SK-N-SH (cell line): ENCODE results near the gene ZC3H12A. TPM values are rescaled to one million over a fixed set of nuclear protein-coding genes. Genes with fewer than 3 reads are reported as not detected.

ENCODE experiments used
- CTCF ChIA-PET: fragments of 300-600, 350-600 bp; formaldehyde crosslinking; extraction: SDS; loops from one replicate; lab custom pipeline; 2021; lab: Yijun Ruan, JAX
- POLR2A ChIA-PET: fragments of 350-600 bp; sonication (Branson Sonifier 250); formaldehyde crosslinking; extraction: SDS; loops from one replicate; lab custom pipeline; 2020; ENCODE audit warnings: antibody characterized with exemption, inconsistent platforms; lab: Yijun Ruan, JAX
- DNase-seq: peaks from one replicate; pipeline ENCODE4 v3.0.0; 2012
- H2AFZ ChIP-seq: fragments of 200-600 bp; sonication (generic); 2 replicates; pipeline ENCODE4 v1.8.1; 2016; ENCODE audit warnings: antibody characterized with exemption, mild to moderate bottlenecking, low read depth
- H3F3A ChIP-seq: fragments of 200-600 bp; sonication (generic); replicated peaks from 2 replicates; pipeline ENCODE3; 2016; ENCODE audit warnings: antibody characterized with exemption, mild to moderate bottlenecking; ENCODE audit not compliant: insufficient read depth
- H3K27ac ChIP-seq, 2 experiments: fragments of 200-500 bp in 1 of 2; fragments of 200-600 bp in 1 of 2; sonication (Bioruptor generic) in 1 of 2; sonication (generic), shearing (Covaris generic) in 1 of 2; 2 replicates each; pipeline versions ENCODE4 v1.5.1 to v1.6.1; 2014 to 2016; ENCODE audit warnings: low read depth in 2 of 2, inconsistent platforms in 1 of 2, low read length in 1 of 2, mild to moderate bottlenecking in 1 of 2, mixed read lengths in 1 of 2
- H3K27me3 ChIP-seq: fragments of 200-600 bp; sonication (generic), shearing (Covaris generic); 2 replicates; pipeline ENCODE4 v1.6.1; 2016; ENCODE audit warnings: mixed run types; ENCODE audit not compliant: insufficient read depth
- H3K36me3 ChIP-seq, 2 experiments: fragments of 200-500 bp in 1 of 2; fragments of 200-600 bp in 1 of 2; sonication (Bioruptor generic) in 1 of 2; sonication (generic) in 1 of 2; replicated peaks in 1 of 2; 2 replicates each; pipeline versions ENCODE3 to v1.5.1; 2014 to 2016; ENCODE audit warnings: low read length in 1 of 2, mild to moderate bottlenecking in 1 of 2; ENCODE audit not compliant: insufficient read depth in 2 of 2, control insufficient read depth in 1 of 2
- H3K4me1 ChIP-seq, 2 experiments: fragments of 200-500 bp in 1 of 2; fragments of 200-600 bp in 1 of 2; sonication (Bioruptor generic) in 1 of 2; sonication (generic), shearing (Covaris generic) in 1 of 2; 2 replicates each; pipeline versions ENCODE4 v1.5.1 to v1.6.1; 2014 to 2016; ENCODE audit warnings: low read depth in 1 of 2, low read length in 1 of 2, mixed run types in 1 of 2; ENCODE audit not compliant: insufficient read depth in 2 of 2, control insufficient read depth in 1 of 2
- H3K4me2 ChIP-seq: fragments of 200-600 bp; sonication (generic), shearing (Covaris generic); 2 replicates; pipeline ENCODE4 v1.6.1; 2017; ENCODE audit warnings: mixed run types
- H3K4me3 ChIP-seq, 2 experiments: fragments of 200-500 bp in 1 of 2; fragments of 200-600 bp in 1 of 2; sonication (Bioruptor generic) in 1 of 2; sonication (generic), shearing (Covaris generic) in 1 of 2; 2 replicates each; pipeline versions ENCODE4 v1.5.1 to v1.8.1; 2014 to 2016; ENCODE audit warnings: low read depth in 2 of 2, inconsistent platforms in 1 of 2, low read length in 1 of 2, mild to moderate bottlenecking in 1 of 2, mixed read lengths in 1 of 2, moderate library complexity in 1 of 2
- H3K79me2 ChIP-seq: fragments of 200-600 bp; sonication (generic); 2 replicates; pipeline ENCODE4 v1.8.1; 2017; ENCODE audit warnings: mild to moderate bottlenecking; ENCODE audit not compliant: insufficient read depth
- H3K9ac ChIP-seq: fragments of 200-600 bp; sonication (generic); 2 replicates; pipeline ENCODE4 v1.6.1; 2017; ENCODE audit warnings: mixed run types
- H3K9me2 ChIP-seq: fragments of 200-600 bp; sonication (generic); 2 replicates; pipeline ENCODE4 v1.6.1; 2017; ENCODE audit warnings: mixed run types
- H3K9me3 ChIP-seq: fragments of 200-600 bp; sonication (generic); 2 replicates; pipeline ENCODE4 v1.6.1; 2017; ENCODE audit warnings: mixed run types, mild to moderate bottlenecking, moderate library complexity
- H4K20me1 ChIP-seq: fragments of 200-600 bp; sonication (generic); 2 replicates; pipeline ENCODE4 v1.6.1; 2017; ENCODE audit warnings: mild to moderate bottlenecking, mixed run types; ENCODE audit not compliant: insufficient read depth
- CHD2 ChIP-seq: fragments of 150-350 bp; IDR thresholded peaks from 2 replicates; pipeline ENCODE4 v1.6.1; 2018; ENCODE audit warnings: low read length; ENCODE audit not compliant: partially characterized antibody
- ELF1 ChIP-seq: IDR thresholded peaks from 2 replicates; pipeline ENCODE4 v1.4.0; 2012
- EP300 ChIP-seq, 2 experiments: IDR thresholded peaks; 2 replicates each; pipeline versions ENCODE4 v1.4.0 to v1.6.1; 2012; ENCODE audit warnings: borderline replicate concordance in 1 of 2, low read depth in 1 of 2, low read length in 1 of 2
- FOSL2 ChIP-seq: IDR thresholded peaks from 2 replicates; pipeline ENCODE4 v1.4.0; 2012; ENCODE audit warnings: low read depth, mild to moderate bottlenecking, moderate library complexity, borderline replicate concordance
- FOXJ3 ChIP-seq: sonication (generic); formaldehyde crosslinking; IDR thresholded peaks from 2 replicates; pipeline ENCODE4 v1.5.1; 2020; ENCODE audit warnings: mild to moderate bottlenecking, missing genetic modification reagents
- GABPA ChIP-seq: IDR thresholded peaks from 2 replicates; pipeline ENCODE4 v1.4.0; 2012; ENCODE audit warnings: low read depth, mild to moderate bottlenecking
- IRF3 ChIP-seq: fragments of 150-350 bp; IDR thresholded peaks from 2 replicates; pipeline ENCODE4 v1.6.1; 2016; ENCODE audit warnings: mild to moderate bottlenecking, low read depth, low read length
- MAX ChIP-seq: IDR thresholded peaks from 2 replicates; pipeline ENCODE4 v1.4.0; 2012; ENCODE audit warnings: low read depth
- NRF1 ChIP-seq: IDR thresholded peaks from 2 replicates; pipeline ENCODE4 v1.6.1; 2012; ENCODE audit warnings: low read depth, mild to moderate bottlenecking, low read length
- RAD21 ChIP-seq: IDR thresholded peaks from 2 replicates; pipeline ENCODE4 v1.6.1; 2012; ENCODE audit warnings: mild to moderate bottlenecking, low read length
- REST ChIP-seq: IDR thresholded peaks from 2 replicates; pipeline ENCODE4 v1.6.1; 2012; ENCODE audit warnings: mild to moderate bottlenecking, low read depth, low read length, moderate library complexity
- SIN3A ChIP-seq: IDR thresholded peaks from 2 replicates; pipeline ENCODE4 v1.6.1; 2012; ENCODE audit warnings: low read depth, mild to moderate bottlenecking, low read length, moderate library complexity, borderline replicate concordance
- SMC3 ChIP-seq: IDR thresholded peaks from 2 replicates; pipeline ENCODE4 v1.6.1; 2012; ENCODE audit warnings: low read depth, low read length, improper control_type of control experiment
- TAF1 ChIP-seq: IDR thresholded peaks from 2 replicates; pipeline ENCODE4 v1.6.1; 2012; ENCODE audit warnings: low read depth, mild to moderate bottlenecking, low read length, moderate library complexity, borderline replicate concordance
- TCF12 ChIP-seq: IDR thresholded peaks from 2 replicates; pipeline ENCODE4 v1.4.0; 2012
- USF1 ChIP-seq: IDR thresholded peaks from 2 replicates; pipeline ENCODE4 v1.4.0; 2012; ENCODE audit warnings: low read depth, borderline replicate concordance
- YY1 ChIP-seq: IDR thresholded peaks from 2 replicates; pipeline ENCODE4 v1.4.0; 2012; ENCODE audit warnings: low read depth, mild to moderate bottlenecking
- WGBS: methylation state at CpG from one replicate; pipeline ENCODE4 v1.1.6; 2017; ENCODE audit warnings: low lambda C conversion rate; 5-methylcytosine and 5-hydroxymethylcytosine counted together
- polyA plus RNA-seq, 3 experiments: library from polyadenylated mRNA; depleted of rRNA; stranded (reverse); fragments of >200 nt; gene quantifications; 2 replicates each; pipeline ENCODE4 v1.2.3, GENCODE V29; 2012

Gene ZC3H12A
- polyA plus RNA-seq, 1 of the 3 experiments (the other 2 are of a cell fraction), result 8.9 TPM

GRCh38 chr1:37475380-37476086 lies 1.2 kb downstream of the ZC3H12A start:
- Histone ChIP-seq H3K9me3 (no peaks in the 10 kb centered on the region), H3F3A (peaks cover 35% of the 10 kb centered on the region), H3K27me3 (no peaks in the 10 kb centered on the region), H3K36me3 (peaks cover 0 to 16% of the 10 kb centered on the region in 2 experiments), H2AFZ (no peak overlapping the region), H3K9me2 (no peaks in the 10 kb centered on the region), H3K4me1 (peaks cover 70 to 78% of the 10 kb centered on the region in 2 experiments), H3K27ac (peak overlapping the region; percentile 92 to 96), H4K20me1 (no peaks in the 10 kb centered on the region), H3K4me2 (peak overlapping the region; percentile 96), H3K9ac (peak overlapping the region; percentile 81; the same call in 1 of the 2 replicates), H3K4me3 (peak overlapping the region; percentile 82 to 94), H3K79me2 (peaks cover 73% of the 10 kb centered on the region)
- no peak for DNase-seq
- CTCF ChIA-PET, result interaction anchor here (0.8 to 18.1 kb wide), 9 partner anchors 8 to 959 kb away, joined by 3 to 170 read pairs (median 3); partner anchors contain the start of gene MEAF6
- TF ChIP-seq YY1, result no peak
- no peak for TF ChIP-seq RAD21
- TF ChIP-seq USF1, result no peak
- TF ChIP-seq FOSL2, result no peak
- no peak for TF ChIP-seq GABPA
- no peak for TF ChIP-seq EP300 (IDR thresholded peaks at IDR 0.05; ENCODE audit: borderline replicate concordance in 1 of 2, low read depth in 1 of 2, low read length in 1 of 2)
- POLR2A ChIA-PET, result interaction anchor here (3.7 kb wide), 1 partner anchor 10 kb away, joined by 16 read pairs; no protein-coding TSS in a partner anchor
- 95% methylated on average over 23 of the region's 24 CpGs for WGBS

- Histone ChIP-seq H3K4me2 (peak overlapping the region; percentile 96), H3K4me1 (peaks cover 70 to 72% of the 10 kb centered on the region in 2 experiments), H3K36me3 (peaks cover 5 to 22% of the 10 kb centered on the region in 2 experiments), H3K4me3 (peak overlapping the region; percentile 82 to 94; a peak in 3 of 4 replicates), H3K9me2 (no peaks in the 10 kb centered on the region), H3K9me3 (no peaks in the 10 kb centered on the region), H3K9ac (peak overlapping the region; percentile 71; the same call in 1 of the 2 replicates), H3K79me2 (peaks cover 70% of the 10 kb centered on the region), H2AFZ (no peak overlapping the region), H3K27me3 (no peaks in the 10 kb centered on the region), H3F3A (peaks cover 30% of the 10 kb centered on the region), H4K20me1 (no peaks in the 10 kb centered on the region), H3K27ac (peak overlapping the region; percentile 92 to 96)
- WGBS, result 69% methylated on average over 8 of the region's 9 CpGs
- TF ChIP-seq ELF1 (no peak), CHD2 (no peak), TAF1 (no peak), SMC3 (no peak), FOXJ3 (CRISPR knock-in tag) (no peak), IRF3 (no peak), REST (no peak), GABPA (no peak), SIN3A (no peak), TCF12 (no peak), NRF1 (no peak), MAX (no peak)
- CTCF ChIA-PET, result interaction anchor here (0.8 to 18.1 kb wide), 8 partner anchors 9 to 960 kb away, joined by 3 to 170 read pairs (median 3); partner anchors contain the start of genes MEAF6 and MTF1
- DNase-seq, result no peak
- POLR2A ChIA-PET, result interaction anchor here (3.7 kb wide), 1 partner anchor 9 kb away, joined by 16 read pairs; no protein-coding TSS in a partner anchor
Measured at GRCh38 chr1:37476087-37476452, 1.7 kb downstream of the ZC3H12A start.
